Endothelial cell of umbilical vein (primary cell): ENCODE results near the gene INPP5A. TPM values are rescaled to one million over a fixed set of nuclear protein-coding genes. Genes with fewer than 3 reads are reported as not detected.

ENCODE experiments used
- BruUV-seq: library from RNA; stranded (reverse); fragments of 400-500 nt; replicated peaks from 2 replicates; lab custom pipeline; 2021; lab: Mats Ljungman, UMichigan
- CTCF ChIA-PET: fragments of 300-600, 350-600 bp; sonication (Branson Sonifier 250); formaldehyde crosslinking; loops from one replicate; lab custom pipeline; 2021; ENCODE audit warnings: antibody characterized with exemption, inconsistent platforms; lab: Charles Lee
- POLR2A ChIA-PET: fragments of 300-600, 350-600 bp; sonication (Branson Sonifier 250); formaldehyde crosslinking; loops from one replicate; lab custom pipeline; 2021; ENCODE audit warnings: antibody characterized with exemption, inconsistent platforms; lab: Charles Lee
- DNase-seq: peaks from one replicate; pipeline ENCODE4 v3.0.0-alpha.2; 2011; ENCODE audit warnings: low read depth, low spot score
- FAIRE-seq: peaks from 2 replicates; lab custom pipeline; 2011; peaks lifted over from hg19 to GRCh38; lab: Jason Lieb, UNC
- H2AFZ ChIP-seq: 2 replicates; pipeline ENCODE4 v1.6.0; 2012; ENCODE audit warnings: low read depth, low read length, control low read depth, inconsistent platforms
- H3K27ac ChIP-seq: 2 replicates; pipeline ENCODE4 v1.5.1; 2011; ENCODE audit warnings: low read depth, mild to moderate bottlenecking, control low read depth, low read length, moderate library complexity; ENCODE audit not compliant: insufficient read depth
- H3K27me3 ChIP-seq, 2 experiments: 2 replicates each; pipeline versions ENCODE4 v1.6.0 to v1.6.1; 2011; ENCODE audit warnings: low read length in 2 of 2, mixed read lengths in 1 of 2; ENCODE audit not compliant: control insufficient read depth in 2 of 2, insufficient read depth in 2 of 2
- H3K36me3 ChIP-seq, 2 experiments: 2 replicates in 1 of 2; 3 replicates in 1 of 2; pipeline ENCODE4 v1.5.1; 2011; ENCODE audit warnings: low read length in 2 of 2, mild to moderate bottlenecking in 1 of 2, moderate library complexity in 1 of 2; ENCODE audit not compliant: control insufficient read depth in 2 of 2, insufficient read depth in 2 of 2; ENCODE audit errors: extremely low read depth in 1 of 2
- H3K4me1 ChIP-seq: 3 replicates; pipeline ENCODE4 v1.5.1; 2011; ENCODE audit warnings: mild to moderate bottlenecking, low read length; ENCODE audit not compliant: control insufficient read depth, insufficient read depth; ENCODE audit errors: extremely low read depth
- H3K4me2 ChIP-seq: 2 replicates; pipeline ENCODE4 v1.6.1; 2011; ENCODE audit warnings: low read length, control low read depth, mixed read lengths; ENCODE audit not compliant: insufficient read depth
- H3K4me3 ChIP-seq, 3 experiments: fragments of 200-600 bp in 1 of 3; sonication (generic), shearing (Covaris generic) in 1 of 3; replicated peaks in 1 of 3; 2 replicates each; pipeline ENCODE4 v1.5.1; 2011 to 2016; ENCODE audit warnings: control low read depth in 3 of 3, low read length in 3 of 3, mild to moderate bottlenecking in 2 of 3, inconsistent platforms in 1 of 3, low read depth in 1 of 3, moderate library complexity in 1 of 3; ENCODE audit not compliant: insufficient read depth in 1 of 3
- H3K79me2 ChIP-seq: 2 replicates; pipeline ENCODE4 v1.6.0; 2012; ENCODE audit warnings: low read length, inconsistent platforms; ENCODE audit not compliant: control insufficient read depth, insufficient read depth
- H3K9ac ChIP-seq: replicated peaks from 2 replicates; pipeline ENCODE3; 2011; ENCODE audit warnings: low read length, control low read depth; ENCODE audit not compliant: insufficient read depth; ENCODE audit errors: extremely low read depth
- H3K9me1 ChIP-seq: replicated peaks from 3 replicates; pipeline ENCODE4 v1.6.0; 2011; ENCODE audit warnings: mild to moderate bottlenecking, low read length; ENCODE audit not compliant: control insufficient read depth, insufficient read depth; ENCODE audit errors: extremely low read depth
- H3K9me3 ChIP-seq: replicated peaks from 2 replicates; pipeline ENCODE4 v1.5.1; 2012; ENCODE audit warnings: low read length, inconsistent platforms; ENCODE audit not compliant: control insufficient read depth, insufficient read depth
- H4K20me1 ChIP-seq: replicated peaks from 2 replicates; pipeline ENCODE3; 2011; ENCODE audit warnings: mild to moderate bottlenecking, low read length; ENCODE audit not compliant: control insufficient read depth, insufficient read depth; ENCODE audit errors: extremely low read depth
- CTCF ChIP-seq, 2 donors: IDR thresholded peaks; 1 replicate in 1 of 2; 2 replicates in 1 of 2; pipeline ENCODE4 v1.5.1; 2011; ENCODE audit warnings: low read length in 2 of 2, mild to moderate bottlenecking in 2 of 2, moderate library complexity in 2 of 2, control low read depth in 1 of 2, inconsistent platforms in 1 of 2, low read depth in 1 of 2; ENCODE audit not compliant: insufficient read depth in 1 of 2; ENCODE audit errors: extremely low read depth in 1 of 2
- EZH2 ChIP-seq: IDR thresholded peaks from 2 replicates; pipeline ENCODE4 v1.6.1; 2012; ENCODE audit warnings: borderline replicate concordance, low read depth, mild to moderate bottlenecking, moderate library complexity, low read length, inconsistent platforms; ENCODE audit not compliant: severe bottlenecking
- FOS ChIP-seq: IDR thresholded peaks from 2 replicates; pipeline ENCODE4 v1.6.1; 2011; ENCODE audit warnings: mild to moderate bottlenecking, low read length, moderate library complexity, borderline replicate concordance; ENCODE audit not compliant: insufficient read depth
- GATA2 ChIP-seq: IDR thresholded peaks from 2 replicates; pipeline ENCODE4 v1.7.0; 2011; ENCODE audit warnings: low read depth, mild to moderate bottlenecking, moderate library complexity, mixed read lengths, low read length; ENCODE audit not compliant: insufficient read length, insufficient read depth
- JUN ChIP-seq: IDR thresholded peaks from 2 replicates; pipeline ENCODE4 v1.6.1; 2011; ENCODE audit warnings: borderline replicate concordance, low read depth; ENCODE audit not compliant: insufficient read length, insufficient read depth
- MAX ChIP-seq: IDR thresholded peaks from 2 replicates; pipeline ENCODE4 v1.6.1; 2011; ENCODE audit not compliant: insufficient read depth, insufficient read length
- MYC ChIP-seq: IDR thresholded peaks from one replicate; pipeline ENCODE4 v1.6.1; 2011; ENCODE audit warnings: mild to moderate bottlenecking, low read depth, low read length
- POLR2A ChIP-seq: IDR thresholded peaks from 2 replicates; pipeline ENCODE4 v1.6.1; 2012; ENCODE audit warnings: low read depth, mild to moderate bottlenecking, control low read depth, low read length
- POLR2AphosphoS5 ChIP-seq: IDR thresholded peaks from 2 replicates; pipeline ENCODE4 v1.6.1; 2012; ENCODE audit warnings: low read depth, mild to moderate bottlenecking, control low read depth, low read length, moderate library complexity; ENCODE audit not compliant: insufficient read depth
- dilution Hi-C: fragments of 300-500 bp; cut with MboI; formaldehyde crosslinking; loops from one replicate; pipeline ENCODE4 v1.15.0; 2019; ENCODE audit warnings: low sequenced_read_pairs; ENCODE audit not compliant: extremely low pct_ligation_motif_present
- intact Hi-C: fragments of 100-400 bp; cut with micrococcal nuclease; formaldehyde crosslinking; loops from one replicate; pipeline ENCODE4 v1.10.0; 2022
- polyA plus RNA-seq, 4 experiments: library from polyadenylated mRNA; depleted of rRNA in 3 of 4; stranded (reverse) in 3 of 4; unstranded in 1 of 4; fragments of >200 nt; gene quantifications; 2 replicates each; pipeline versions ENCODE4 v1.2.1 to v1.2.3, GENCODE V29; 2011 to 2012; ENCODE audit warnings: missing spikeins in 1 of 4
- total RNA-seq: library from RNA; stranded (reverse); gene quantifications from 2 replicates; pipeline ENCODE4 v1.2.3, GENCODE V29; 2021

The INPP5A gene
- total and polyA plus RNA-seq, 2 donors (not counting 3 experiments of a cell fraction or from before 2014, with no cell fraction given), result 22.9 to 33.2 TPM

GRCh38 chr10:132616996-132617736, 79.6 kb downstream of the INPP5A start:
- no peak overlapping the region for H3K4me2 ChIP-seq
- no peaks in the 10 kb centered on the region for H3K4me1 ChIP-seq
- H3K9me1 ChIP-seq, result no peaks in the 10 kb centered on the region
- intact Hi-C loops (no loop called here), dilution Hi-C loops (no loop called here)
- TF ChIP-seq EZH2, result no peak
- TF ChIP-seq MYC, result no peak
- TF ChIP-seq MAX, result no peak
- TF ChIP-seq GATA2, result no peak
- DNase-seq, result no peak
- H3K79me2 ChIP-seq, result no peaks in the 10 kb centered on the region
- FAIRE-seq, result no peak
- CTCF ChIA-PET, result interaction anchor here (0.7 kb wide), 1 partner anchor 397 kb away, joined by 3 read pairs; no protein-coding TSS in a partner anchor
- H4K20me1 ChIP-seq, result no peaks in the 10 kb centered on the region
- POLR2A ChIA-PET, result no interaction called here
- H3K9ac ChIP-seq, result no peak overlapping the region
- H3K4me3 ChIP-seq, result no peak overlapping the region
- no peak overlapping the region for H3K27ac ChIP-seq
- H3K36me3 ChIP-seq, result no peaks in the 10 kb centered on the region
- H3K27me3 ChIP-seq, result no peaks in the 10 kb centered on the region
- no peak overlapping the region for H2AFZ ChIP-seq
- H3K9me3 ChIP-seq, result no peaks in the 10 kb centered on the region
- BruUV-seq, result no TSS peak

GRCh38 chr10:132617737-132618052, 80.1 kb downstream of the INPP5A start:
- no peaks in the 10 kb centered on the region for H4K20me1 ChIP-seq
- no peaks in the 10 kb centered on the region for H3K36me3 ChIP-seq
- DNase-seq (no peak), FAIRE-seq (no peak)
- no peaks in the 10 kb centered on the region for H3K79me2 ChIP-seq
- no peak overlapping the region for H3K27ac ChIP-seq
- CTCF ChIA-PET, result interaction anchor here (0.7 kb wide), 1 partner anchor 398 kb away, joined by 3 read pairs; no protein-coding TSS in a partner anchor
- H2AFZ ChIP-seq, result no peak overlapping the region
- H3K9ac ChIP-seq, result no peak overlapping the region
- H3K9me1 ChIP-seq, result no peaks in the 10 kb centered on the region
- H3K4me1 ChIP-seq, result no peaks in the 10 kb centered on the region
- POLR2A ChIA-PET, result no interaction called here
- dilution Hi-C loops, result no loop called here
- TF ChIP-seq MYC (no peak), GATA2 (no peak), EZH2 (no peak), MAX (no peak), FOS (no peak), POLR2AphosphoS5 (no peak), CTCF (IDR thresholded peaks at IDR 0.05; ENCODE audit: extremely low read depth in 1 of 2, insufficient read depth in 1 of 2, low read depth in 1 of 2, low read length in 2 of 2) (no peak), JUN (no peak), POLR2A (no peak)
- no peaks in the 10 kb centered on the region for H3K9me3 ChIP-seq
- intact Hi-C loops, result no loop called here
- no peak overlapping the region for H3K4me3 ChIP-seq
- BruUV-seq, result no TSS peak
- H3K4me2 ChIP-seq, result no peak overlapping the region
- no peaks in the 10 kb centered on the region for H3K27me3 ChIP-seq
